ENCODE results near the gene FAM204A. TPM values are rescaled to one million over a fixed set of nuclear protein-coding genes. Genes with fewer than 3 reads are reported as not detected.

The FAM204A gene
- total RNA-seq (2022; extraction: Qiagen RNA extraction) = 38.2 to 71.7 TPM (median 42.5 TPM) in 5 replicates

GRCh38 chr10:118341791-118342637, at the start of gene FAM204A:
Gene FAM204A (minus strand): TSS chr10:118342324. CDS start chr10:118336415, 5,909 bp downstream.

All from A549 treated with Hydrocortisone at 1 μM for 4 hours (cell line).